ENCODE measurements around the gene MYZAP. TPM values are rescaled to one million over a fixed set of nuclear protein-coding genes. Genes with fewer than 3 reads are reported as not detected.

MYZAP gene
- total and polyA plus RNA-seq, 10 of the 15 experiments (the other 5 are each of a cell fraction or from before 2014, with no cell fraction given): not detected

DNA sequence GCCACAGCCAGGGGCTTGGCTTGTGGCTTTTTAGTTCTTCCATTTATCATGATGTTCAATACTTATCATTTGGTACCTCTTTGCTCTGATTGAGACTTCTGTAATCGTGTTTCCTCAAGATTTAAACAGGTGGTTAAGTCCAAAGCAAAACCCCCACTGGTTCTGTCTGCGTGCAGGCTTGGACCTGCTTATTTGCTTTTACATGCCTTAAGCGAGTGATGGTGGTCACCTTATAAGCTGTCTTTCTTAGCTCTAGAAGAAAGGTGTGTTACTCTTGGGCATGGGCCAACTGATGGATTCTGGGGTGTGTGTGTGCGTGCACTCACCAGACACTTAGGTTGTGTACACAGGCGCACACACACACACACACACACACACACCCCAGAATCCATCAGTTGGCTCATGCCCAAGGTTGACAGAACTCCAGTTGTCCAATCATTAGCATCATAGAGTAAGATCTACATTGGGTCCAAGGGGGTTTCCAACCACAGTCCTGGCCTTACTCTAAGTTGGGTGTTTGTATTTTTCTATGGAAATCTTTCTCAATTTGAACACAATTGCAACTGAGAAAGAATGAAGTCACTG lies 1.2 kb downstream of the MYZAP start:
- FAIRE-seq: no peak
- no TSS peak for BruUV-seq (replicated peaks)
- SMC1A ChIA-PET (ENCODE audit: uncharacterized antibody, unreplicated experiment): no interaction called here
- Histone ChIP-seq H3K9ac (ENCODE audit: control insufficient read depth, insufficient read depth, low read length) (no peak overlapping the region), H2AFZ (ENCODE audit: control insufficient read depth, low read depth, low read length) (no peak overlapping the region), H3K4me2 (ENCODE audit: control insufficient read depth, insufficient read depth) (no peak overlapping the region), H3K27me3 (replicated peaks in 1 of 2; ENCODE audit: control insufficient read depth in 2 of 2, insufficient read depth in 2 of 2, low read length in 1 of 2) (peaks cover 5 to 12% of the 10 kb centered on the region in 2 experiments), H3K4me3 (no peak overlapping the region), H3K27ac (ENCODE audit: control insufficient read depth, insufficient read depth) (no peak overlapping the region), H3K79me2 (ENCODE audit: control insufficient read depth, insufficient read depth, low read length) (no peaks in the 10 kb centered on the region), H3K4me1 (ENCODE audit: control insufficient read depth, insufficient read depth, low read length) (no peaks in the 10 kb centered on the region), H3K9me3 (replicated peaks; ENCODE audit: control insufficient read depth, insufficient read depth, low read length) (no peaks in the 10 kb centered on the region), H3K36me3 (ENCODE audit: control insufficient read depth in 2 of 2, insufficient read depth in 2 of 2, low read length in 1 of 2) (no peaks in the 10 kb centered on the region), H4K20me1 (ENCODE audit: control insufficient read depth, insufficient read depth) (no peaks in the 10 kb centered on the region)
- WGBS (ENCODE audit: insufficient coverage, insufficient replicate concordance, low lambda C conversion rate, missing lambda C conversion rate): 63% methylated on average over 5 of the region's 5 CpGs
- DNase-seq (ENCODE audit: low read depth, low spot score): no peak
- in situ Hi-C loops (cut with MboI) (no loop called here), intact Hi-C loops (cut with micrococcal nuclease; ENCODE audit: unreplicated experiment) (no loop called here)
- RAD21 ChIA-PET (ENCODE audit: unreplicated experiment): no interaction called here
- TF ChIP-seq JUND (IDR thresholded peaks at IDR 0.05; ENCODE audit: low read depth, low read length) (no peak), CREB1 (IDR thresholded peaks at IDR 0.05; ENCODE audit: low read depth) (no peak), CHD4 (IDR thresholded peaks at IDR 0.05) (no peak), SIX5 (IDR thresholded peaks at IDR 0.05; ENCODE audit: low read depth, low read length, severe bottlenecking) (no peak), PBX3 (IDR thresholded peaks at IDR 0.05; ENCODE audit: insufficient replicate concordance, low read depth, low read length) (no peak), TARDBP (IDR thresholded peaks at IDR 0.05; ENCODE audit: borderline replicate concordance) (no peak), CTCF (IDR thresholded peaks at IDR 0.05 in 2 of 3, conservative IDR thresholded peaks at IDR 0.05 in 1 of 3; ENCODE audit: control insufficient read depth in 2 of 3, extremely low read depth in 1 of 3, insufficient read depth in 1 of 3, low read depth in 3 of 3, low read length in 3 of 3) (no peak), MXI1 (IDR thresholded peaks at IDR 0.05; ENCODE audit: low read depth, low read length) (no peak), ZBTB40 (IDR thresholded peaks at IDR 0.05; ENCODE audit: borderline replicate concordance) (no peak), FOS (IDR thresholded peaks at IDR 0.05; ENCODE audit: borderline replicate concordance, extremely low read depth, insufficient read length) (no peak), NFXL1 (IDR thresholded peaks at IDR 0.05; ENCODE audit: borderline replicate concordance) (no peak), SP1 (IDR thresholded peaks at IDR 0.05; ENCODE audit: low read depth, low read length) (no peak), MTA3 (IDR thresholded peaks at IDR 0.05; ENCODE audit: borderline replicate concordance, low read length) (no peak), ZSCAN29 (IDR thresholded peaks at IDR 0.05) (no peak), PAX5 (IDR thresholded peaks at IDR 0.05; ENCODE audit: borderline replicate concordance, low read depth, low read length) (no peak)
- TF ChIP-seq, protein P1, sequence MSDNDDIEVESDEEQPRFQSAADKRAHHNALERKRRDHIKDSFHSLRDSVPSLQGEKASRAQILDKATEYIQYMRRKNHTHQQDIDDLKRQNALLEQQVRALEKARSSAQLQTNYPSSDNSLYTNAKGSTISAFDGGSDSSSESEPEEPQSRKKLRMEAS (IDR thresholded peaks at IDR 0.05; ENCODE audit: low read depth, low read length): no peak
- CTCF ChIA-PET: no interaction called here
- ATAC-seq: no peak
- POLR2A ChIA-PET: no interaction called here

All from GM12878 (cell line).